Brain microvascular endothelial cell (primary cell): ENCODE results near the gene CACNG4.

Experiments
- DNase-seq: peaks from one replicate; pipeline ENCODE4 v3.0.0-alpha.2; 2020
- H3K27ac ChIP-seq: fragments of 250-450 bp; sonication (Bioruptor Pico); 2 replicates; pipeline ENCODE4 v1.5.1; 2020; ENCODE audit warnings: mild to moderate bottlenecking, moderate library complexity
- H3K27me3 ChIP-seq: fragments of 250-450 bp; sonication (Bioruptor Pico); replicated peaks from 2 replicates; pipeline ENCODE4 v1.5.1; 2020; ENCODE audit warnings: mild to moderate bottlenecking
- H3K36me3 ChIP-seq: fragments of 250-450 bp; sonication (Bioruptor Pico); replicated peaks from 2 replicates; pipeline ENCODE4 v1.5.1; 2020; ENCODE audit warnings: mild to moderate bottlenecking
- H3K4me3 ChIP-seq: 2 replicates; pipeline ENCODE4 v1.5.1; 2011; ENCODE audit warnings: low read depth, mild to moderate bottlenecking, control low read depth, low read length, moderate library complexity
- in situ Hi-C: cut with HindIII; loops from 2 replicates; pipeline ENCODE4 v1.10.0; 2017; ENCODE audit warnings: low sequenced_read_pairs, low pct_ligation_motif_present
- TF ChIP-seq, protein P1 (sequence below): IDR thresholded peaks from 2 replicates; pipeline ENCODE4 v1.5.1; 2011; ENCODE audit warnings: low read depth, mild to moderate bottlenecking, moderate library complexity, low read length, control low read depth, inconsistent platforms; ENCODE audit errors: missing control alignments

The CACNG4 gene

DNA sequence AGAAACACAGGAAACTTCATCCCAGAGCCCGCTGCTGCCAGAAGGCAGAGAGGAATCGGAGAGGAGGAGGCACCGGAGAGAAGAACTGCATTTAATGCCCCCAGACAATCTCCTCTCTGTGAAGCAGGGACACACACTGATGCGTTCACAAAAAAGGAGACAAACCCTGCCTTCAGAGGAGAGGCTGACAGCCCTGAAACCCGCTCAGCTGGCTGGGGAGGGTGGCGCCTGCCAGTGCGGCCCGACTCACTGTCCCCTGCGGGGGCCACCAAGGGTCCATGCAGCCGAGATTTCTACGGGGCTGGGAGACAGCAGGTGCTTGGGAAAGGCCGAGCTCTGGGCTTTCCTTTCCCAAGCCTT lies 57.9 kb downstream of the CACNG4 start:
- Histone ChIP-seq H3K36me3 (no peaks in the 10 kb centered on the region), H3K27ac (no peak overlapping the region), H3K27me3 (no peaks in the 10 kb centered on the region), H3K4me3 (no peak overlapping the region)
- in situ Hi-C loops = no loop called here
- TF ChIP-seq, protein P1, sequence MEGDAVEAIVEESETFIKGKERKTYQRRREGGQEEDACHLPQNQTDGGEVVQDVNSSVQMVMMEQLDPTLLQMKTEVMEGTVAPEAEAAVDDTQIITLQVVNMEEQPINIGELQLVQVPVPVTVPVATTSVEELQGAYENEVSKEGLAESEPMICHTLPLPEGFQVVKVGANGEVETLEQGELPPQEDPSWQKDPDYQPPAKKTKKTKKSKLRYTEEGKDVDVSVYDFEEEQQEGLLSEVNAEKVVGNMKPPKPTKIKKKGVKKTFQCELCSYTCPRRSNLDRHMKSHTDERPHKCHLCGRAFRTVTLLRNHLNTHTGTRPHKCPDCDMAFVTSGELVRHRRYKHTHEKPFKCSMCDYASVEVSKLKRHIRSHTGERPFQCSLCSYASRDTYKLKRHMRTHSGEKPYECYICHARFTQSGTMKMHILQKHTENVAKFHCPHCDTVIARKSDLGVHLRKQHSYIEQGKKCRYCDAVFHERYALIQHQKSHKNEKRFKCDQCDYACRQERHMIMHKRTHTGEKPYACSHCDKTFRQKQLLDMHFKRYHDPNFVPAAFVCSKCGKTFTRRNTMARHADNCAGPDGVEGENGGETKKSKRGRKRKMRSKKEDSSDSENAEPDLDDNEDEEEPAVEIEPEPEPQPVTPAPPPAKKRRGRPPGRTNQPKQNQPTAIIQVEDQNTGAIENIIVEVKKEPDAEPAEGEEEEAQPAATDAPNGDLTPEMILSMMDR = no peak
- no peak for DNase-seq

DNA sequence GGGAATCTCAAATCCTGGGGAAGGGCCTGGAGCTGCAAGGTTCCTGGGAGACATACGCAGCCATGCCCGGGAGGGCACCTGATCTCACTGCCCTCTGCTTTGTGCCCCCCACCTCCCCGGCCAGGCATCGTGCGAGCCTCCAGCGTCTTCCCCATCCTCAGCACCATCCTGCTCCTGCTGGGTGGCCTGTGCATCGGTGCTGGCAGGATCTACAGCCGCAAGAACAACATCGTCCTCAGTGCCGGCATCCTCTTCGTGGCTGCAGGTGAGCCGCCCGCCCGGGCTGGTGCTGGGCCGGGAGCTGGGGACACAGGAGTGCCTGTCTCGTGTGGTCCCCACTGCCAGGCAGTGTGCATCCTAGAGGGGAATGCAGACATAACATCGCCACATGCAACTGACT lies 60.2 kb downstream of the CACNG4 start:
- no peak overlapping the region for H3K27ac ChIP-seq
- no peaks in the 10 kb centered on the region for H3K27me3 ChIP-seq
- DNase-seq = no peak
- in situ Hi-C loops = no loop called here
- H3K36me3 ChIP-seq = no peaks in the 10 kb centered on the region
- TF ChIP-seq, protein P1 = no peak
- no peak overlapping the region for H3K4me3 ChIP-seq

DNA sequence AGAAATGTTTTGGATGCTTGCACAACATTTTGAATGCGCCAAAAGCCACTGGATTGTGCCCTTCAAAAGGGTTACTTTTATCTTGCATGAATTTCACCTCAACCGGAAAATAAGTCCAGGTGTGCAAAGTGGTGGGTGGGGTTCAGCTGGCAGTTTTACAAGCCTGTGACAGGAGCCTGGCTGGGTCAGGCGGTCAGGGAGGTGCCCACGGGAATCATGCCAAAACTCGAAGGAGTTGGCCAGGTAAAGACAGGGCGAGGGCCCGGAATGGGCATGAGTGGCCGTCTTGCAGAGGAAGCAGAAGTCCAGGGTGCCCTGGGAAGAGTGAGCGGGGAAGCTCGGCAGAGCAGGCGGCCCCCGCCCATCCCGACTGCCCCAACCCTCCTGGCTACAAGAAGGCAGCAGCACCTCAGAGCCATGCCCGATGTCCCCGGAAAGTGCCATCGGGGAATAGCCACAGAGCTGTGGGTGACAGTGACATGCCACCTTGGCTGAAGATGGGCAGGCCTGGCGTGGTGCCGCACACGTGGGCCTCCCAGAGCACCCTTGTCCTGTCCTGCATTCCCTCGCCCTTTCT lies 60.8 kb downstream of the CACNG4 start:
- in situ Hi-C loops = no loop called here
- TF ChIP-seq, protein P1 = no peak
- Histone ChIP-seq H3K36me3 (no peaks in the 10 kb centered on the region), H3K27ac (no peak overlapping the region), H3K27me3 (no peaks in the 10 kb centered on the region), H3K4me3 (no peak overlapping the region)
- no peak for DNase-seq

DNA sequence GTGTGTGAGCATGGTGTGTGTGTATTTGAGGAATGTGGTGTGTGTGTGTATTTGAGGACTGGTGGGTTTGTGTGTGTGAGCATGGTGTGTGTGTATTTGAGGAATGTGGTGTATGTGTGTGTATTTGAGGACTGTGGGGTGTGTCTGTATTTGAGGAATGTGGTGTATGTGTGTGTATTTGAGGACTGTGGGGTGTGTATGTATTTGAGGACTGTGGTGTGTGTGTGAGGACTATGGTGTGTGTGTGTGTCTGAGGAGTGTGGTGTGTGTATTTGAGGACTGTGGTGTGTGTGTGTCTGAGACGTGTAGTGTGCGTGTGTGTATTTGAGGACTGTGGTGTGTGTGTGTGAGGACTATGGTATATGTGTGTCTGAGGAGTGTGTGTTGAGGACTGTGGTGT lies 61.8 kb downstream of the CACNG4 start:
- TF ChIP-seq, protein P1 = no peak

DNA sequence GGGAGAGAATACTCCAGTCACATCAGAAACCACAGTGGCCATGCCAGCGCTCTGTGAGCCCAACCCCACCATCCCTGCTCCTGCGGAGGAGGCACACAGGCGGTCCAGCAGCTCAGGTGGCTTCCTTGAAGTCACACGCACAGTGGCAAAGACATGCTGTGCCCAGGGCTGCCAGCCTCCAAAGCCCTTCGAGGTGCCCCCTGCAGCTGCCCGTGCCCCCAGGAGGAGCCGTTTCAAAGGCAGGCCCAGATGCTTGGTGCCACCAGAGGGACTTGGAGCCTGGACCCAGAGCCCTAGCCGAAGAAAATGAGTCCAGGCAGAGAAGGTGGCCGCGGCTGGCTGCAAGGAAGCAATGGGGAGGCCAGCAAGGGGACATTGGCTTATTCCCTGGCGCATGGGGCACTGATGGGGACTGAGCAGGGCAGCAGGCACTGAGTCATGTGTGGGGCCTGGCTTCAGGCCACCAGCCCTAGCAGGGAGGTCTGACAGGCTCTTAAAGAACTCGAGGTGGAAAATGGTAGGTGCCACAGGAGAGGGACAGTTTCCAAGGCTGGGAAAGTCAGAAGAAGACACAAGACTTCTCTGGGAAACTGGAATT lies 62.6 kb downstream of the CACNG4 start:
- H3K4me3 ChIP-seq = no peak overlapping the region
- no peaks in the 10 kb centered on the region for H3K27me3 ChIP-seq
- in situ Hi-C loops = no loop called here
- no peak for DNase-seq
- H3K27ac ChIP-seq = no peak overlapping the region
- TF ChIP-seq, protein P1 = no peak
- no peaks in the 10 kb centered on the region for H3K36me3 ChIP-seq

More for the DNA sequence above, 61.8 kb downstream of the CACNG4 start:
- Histone ChIP-seq H3K27me3 (no peaks in the 10 kb centered on the region), H3K36me3 (no peaks in the 10 kb centered on the region), H3K4me3 (no peak overlapping the region), H3K27ac (no peak overlapping the region)
- DNase-seq = no peak
- in situ Hi-C loops = no loop called here

DNA sequence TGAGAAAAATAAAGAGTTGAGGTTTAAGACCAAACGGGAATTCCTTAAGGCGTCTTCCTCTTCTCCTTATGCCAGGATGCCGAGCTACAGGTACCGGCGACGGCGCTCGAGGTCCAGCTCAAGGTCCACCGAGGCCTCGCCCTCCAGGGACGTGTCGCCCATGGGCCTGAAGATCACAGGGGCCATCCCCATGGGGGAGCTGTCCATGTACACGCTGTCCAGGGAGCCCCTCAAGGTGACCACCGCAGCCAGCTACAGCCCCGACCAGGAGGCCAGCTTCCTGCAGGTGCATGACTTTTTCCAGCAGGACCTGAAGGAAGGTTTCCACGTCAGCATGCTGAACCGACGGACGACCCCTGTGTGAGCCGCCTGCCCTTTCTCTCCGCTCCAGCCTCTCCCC lies 66.1 kb downstream of the CACNG4 start:
- TF ChIP-seq, protein P1 = no peak
- Histone ChIP-seq H3K27me3 (no peaks in the 10 kb centered on the region), H3K27ac (no peak overlapping the region), H3K36me3 (no peaks in the 10 kb centered on the region), H3K4me3 (no peak overlapping the region)
- in situ Hi-C loops = no loop called here
- no peak for DNase-seq
